Mesothelial cell of epicardium (in vitro differentiated cells): ENCODE data around the gene WDR86. TPM values are rescaled to one million over a fixed set of nuclear protein-coding genes. Genes with fewer than 3 reads are reported as not detected.

Experiments used
- DNase-seq, 2 experiments: peaks; one replicate each; pipeline ENCODE4 v3.0.0; 2021; ENCODE audit warnings: low spot score in 2 of 2; ENCODE audit not compliant: unreplicated experiment in 2 of 2
- H3K27ac Mint-ChIP-seq: 2 replicates; pipeline ENCODE4 v1.8.0; 2021; ENCODE audit warnings: mixed read lengths
- H3K27me3 Mint-ChIP-seq: 2 replicates; pipeline ENCODE4 v1.8.0; 2021; ENCODE audit warnings: low read depth, mixed read lengths
- H3K36me3 Mint-ChIP-seq: 2 replicates; pipeline ENCODE4 v1.8.0; 2021; ENCODE audit warnings: mixed read lengths
- H3K4me1 Mint-ChIP-seq: 2 replicates; pipeline ENCODE4 v1.8.0; 2021; ENCODE audit warnings: mixed read lengths
- H3K4me3 Mint-ChIP-seq: 2 replicates; pipeline ENCODE4 v1.8.0; 2021; ENCODE audit warnings: mild to moderate bottlenecking, moderate library complexity, mixed read lengths
- H3K9me3 Mint-ChIP-seq: 2 replicates; pipeline ENCODE4 v1.8.0; 2021; ENCODE audit warnings: mixed read lengths
- CTCF ChIP-seq: fragments of 200-600 bp; sonication (generic); IDR thresholded peaks from one replicate; pipeline ENCODE4 v1.5.0; 2021; ENCODE audit warnings: antibody characterized with exemption; ENCODE audit not compliant: unreplicated experiment
- total RNA-seq: library from RNA; stranded (reverse); gene quantifications from 3 replicates; pipeline ENCODE4 v1.2.1, GENCODE V29; 2021

The WDR86 gene
- total RNA-seq, 1 donor from 2014 or later = 274 TPM

DNA sequence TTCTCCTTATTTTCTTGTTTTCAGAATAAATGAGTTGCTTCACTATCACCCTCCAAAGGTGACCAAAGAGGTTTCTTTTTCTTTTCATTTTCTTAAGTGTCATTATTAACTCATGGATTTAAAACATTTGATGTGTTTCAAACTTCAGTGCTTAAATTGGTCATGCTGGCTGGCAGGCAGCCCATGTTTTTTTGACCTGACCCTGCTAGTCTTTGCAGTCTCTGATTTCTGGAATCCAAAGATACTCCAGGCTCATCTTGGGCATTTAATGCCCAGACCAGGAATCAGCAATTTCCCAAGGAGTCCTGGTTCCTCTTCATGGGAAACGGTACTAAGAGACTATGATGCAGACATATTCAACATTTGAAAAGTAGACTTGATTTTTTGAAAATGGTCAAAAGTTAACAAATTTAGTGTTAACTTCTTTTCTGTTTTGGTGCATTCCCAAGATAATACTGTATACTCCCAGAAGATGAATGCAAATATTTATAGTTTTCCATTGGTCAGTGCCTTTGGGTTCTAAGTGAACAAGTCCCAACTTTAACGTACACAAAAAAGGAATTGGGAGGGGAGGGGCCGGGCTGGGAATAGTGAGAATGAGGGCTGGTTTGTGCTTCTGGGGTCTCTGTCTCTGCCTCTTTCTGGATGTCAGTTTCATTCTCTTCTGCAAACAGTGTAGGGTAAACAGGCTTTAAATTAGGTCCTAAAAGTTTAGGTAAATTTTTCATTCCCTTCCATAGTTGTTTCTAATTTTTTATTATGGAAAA is 48.5 kb downstream of the WDR86 start:
- H3K27me3 Mint-ChIP-seq = no peaks in the 10 kb centered on the region
- H3K4me3 Mint-ChIP-seq = no peak overlapping the region
- no peak for DNase-seq
- TF ChIP-seq CTCF = no peak
- H3K27ac Mint-ChIP-seq = no peak overlapping the region
- H3K9me3 Mint-ChIP-seq = peaks cover 14% of the 10 kb centered on the region
- H3K36me3 Mint-ChIP-seq = peaks cover 50% of the 10 kb centered on the region
- peaks cover 13% of the 10 kb centered on the region for H3K4me1 Mint-ChIP-seq

GRCh38 chr7:151352512-151352911 is 57.3 kb downstream of the WDR86 start:
- H3K27me3 Mint-ChIP-seq = no peaks in the 10 kb centered on the region
- H3K9me3 Mint-ChIP-seq = no peaks in the 10 kb centered on the region
- H3K4me3 Mint-ChIP-seq = no peak overlapping the region
- no peak for DNase-seq
- H3K36me3 Mint-ChIP-seq = peaks cover 36% of the 10 kb centered on the region
- H3K4me1 Mint-ChIP-seq = peaks cover 9% of the 10 kb centered on the region
- no peak for TF ChIP-seq CTCF
- no peak overlapping the region for H3K27ac Mint-ChIP-seq

DNA sequence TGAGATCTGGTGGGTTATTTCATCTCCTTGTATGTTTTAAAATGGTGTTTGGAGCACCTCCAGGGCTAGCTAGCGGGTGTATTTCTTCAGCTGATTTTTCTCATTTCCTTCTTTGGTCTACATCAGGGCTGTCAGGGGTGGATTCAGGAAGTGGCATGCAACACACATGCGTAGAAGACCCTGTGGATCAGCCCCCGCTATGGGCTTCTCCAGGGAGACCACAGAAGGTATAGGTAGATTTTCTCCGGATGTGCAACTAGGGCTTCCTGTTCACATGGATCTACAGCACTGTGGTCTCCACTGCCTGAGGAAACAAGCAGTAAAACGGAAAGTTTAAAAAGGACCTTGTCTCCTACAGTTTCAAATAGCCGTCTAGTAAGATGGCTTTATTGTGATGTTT is 57.9 kb downstream of the WDR86 start:
- no peak for TF ChIP-seq CTCF
- H3K4me3 Mint-ChIP-seq = no peak overlapping the region
- no peaks in the 10 kb centered on the region for H3K9me3 Mint-ChIP-seq
- H3K4me1 Mint-ChIP-seq = peaks cover 9% of the 10 kb centered on the region
- DNase-seq = no peak
- H3K27me3 Mint-ChIP-seq = no peaks in the 10 kb centered on the region
- peaks cover 33% of the 10 kb centered on the region for H3K36me3 Mint-ChIP-seq
- no peak overlapping the region for H3K27ac Mint-ChIP-seq

- TF ChIP-seq CTCF = no peak
- DNase-seq = no peak
- Mint-ChIP-seq H3K36me3 (peaks cover 31% of the 10 kb centered on the region), H3K4me3 (no peak overlapping the region), H3K27ac (no peak overlapping the region), H3K27me3 (no peaks in the 10 kb centered on the region), H3K9me3 (no peaks in the 10 kb centered on the region), H3K4me1 (peaks cover 9% of the 10 kb centered on the region)
Measured at GRCh38 chr7:151351027-151351426, 58.8 kb downstream of the WDR86 start.

- no peaks in the 10 kb centered on the region for H3K27me3 Mint-ChIP-seq
- peak overlapping the region; percentile 51 for H3K4me3 Mint-ChIP-seq
- DNase-seq = no peak
- peaks cover 22% of the 10 kb centered on the region for H3K36me3 Mint-ChIP-seq
- TF ChIP-seq CTCF = no peak
- peaks cover 9% of the 10 kb centered on the region for H3K4me1 Mint-ChIP-seq
- H3K9me3 Mint-ChIP-seq = no peaks in the 10 kb centered on the region
- peak overlapping the region; percentile 92 for H3K27ac Mint-ChIP-seq
Measured at GRCh38 chr7:151349507-151349853, 60.4 kb downstream of the WDR86 start.

DNA sequence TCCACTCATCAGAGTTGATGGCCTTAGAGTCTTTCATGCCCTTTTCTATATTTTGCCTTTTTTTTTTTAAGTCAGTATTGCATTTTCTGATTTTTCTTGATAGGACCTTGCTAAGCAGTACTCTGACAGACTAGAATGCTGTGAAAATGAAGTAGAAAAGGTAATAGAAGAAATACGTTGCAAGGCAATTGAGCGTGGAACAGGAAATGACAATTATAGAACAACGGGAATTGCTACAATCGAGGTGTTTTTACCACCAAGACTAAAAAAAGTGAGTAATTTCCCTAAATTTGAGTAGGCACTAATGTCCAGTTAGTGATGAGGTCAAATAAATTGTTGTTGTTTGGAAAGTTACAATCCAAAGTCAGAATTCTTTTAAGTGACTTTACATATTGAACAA is 60.9 kb downstream of the WDR86 start:
- no peak for TF ChIP-seq CTCF
- H3K9me3 Mint-ChIP-seq = no peaks in the 10 kb centered on the region
- no peaks in the 10 kb centered on the region for H3K27me3 Mint-ChIP-seq
- H3K36me3 Mint-ChIP-seq = peaks cover 20% of the 10 kb centered on the region
- no peak overlapping the region for H3K4me3 Mint-ChIP-seq
- DNase-seq = no peak
- no peak overlapping the region for H3K27ac Mint-ChIP-seq
- H3K4me1 Mint-ChIP-seq = peaks cover 9% of the 10 kb centered on the region
